Measurements from ENCODE around the gene TRAPPC2L.

TRAPPC2L gene

DNA sequence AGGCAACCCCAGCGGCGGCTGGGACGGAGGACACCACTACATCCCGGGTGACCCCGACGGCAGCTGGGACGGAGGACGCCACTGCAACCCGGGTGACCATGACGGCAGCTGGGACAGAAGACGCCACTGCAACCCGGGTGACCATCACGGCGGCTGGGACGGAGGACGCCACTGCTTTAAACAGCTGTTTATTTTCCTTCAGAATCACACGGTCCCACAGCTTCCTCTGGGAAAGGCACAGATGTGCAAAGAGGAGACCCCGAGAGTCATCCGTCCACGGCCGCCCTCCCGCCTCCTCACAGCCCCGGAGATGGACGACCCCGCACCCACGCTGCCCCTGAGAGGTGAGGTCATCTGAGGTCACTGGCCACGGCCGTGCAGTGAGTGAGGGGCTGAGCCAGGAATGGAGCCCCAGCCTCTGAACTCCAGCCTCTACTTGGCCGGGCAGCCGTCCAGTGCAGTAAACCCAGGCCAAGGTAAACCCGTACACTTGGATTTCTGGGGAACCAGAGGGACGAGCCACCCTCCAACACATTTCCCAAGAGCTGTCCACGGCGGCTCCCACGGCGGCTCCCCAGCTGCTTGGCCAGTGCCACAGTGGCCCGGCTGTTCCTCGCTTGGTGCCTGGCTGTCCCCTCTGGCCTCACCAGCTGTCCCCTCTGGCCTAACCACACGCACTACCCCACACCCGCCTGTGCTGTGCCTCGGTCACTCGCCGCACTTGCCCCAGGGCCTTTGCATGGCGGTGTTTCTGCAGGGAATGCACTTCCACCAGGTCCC lies 52.7 kb downstream of the TRAPPC2L start:
- no peak for DNase-seq (ENCODE audit: low read depth)

DNA sequence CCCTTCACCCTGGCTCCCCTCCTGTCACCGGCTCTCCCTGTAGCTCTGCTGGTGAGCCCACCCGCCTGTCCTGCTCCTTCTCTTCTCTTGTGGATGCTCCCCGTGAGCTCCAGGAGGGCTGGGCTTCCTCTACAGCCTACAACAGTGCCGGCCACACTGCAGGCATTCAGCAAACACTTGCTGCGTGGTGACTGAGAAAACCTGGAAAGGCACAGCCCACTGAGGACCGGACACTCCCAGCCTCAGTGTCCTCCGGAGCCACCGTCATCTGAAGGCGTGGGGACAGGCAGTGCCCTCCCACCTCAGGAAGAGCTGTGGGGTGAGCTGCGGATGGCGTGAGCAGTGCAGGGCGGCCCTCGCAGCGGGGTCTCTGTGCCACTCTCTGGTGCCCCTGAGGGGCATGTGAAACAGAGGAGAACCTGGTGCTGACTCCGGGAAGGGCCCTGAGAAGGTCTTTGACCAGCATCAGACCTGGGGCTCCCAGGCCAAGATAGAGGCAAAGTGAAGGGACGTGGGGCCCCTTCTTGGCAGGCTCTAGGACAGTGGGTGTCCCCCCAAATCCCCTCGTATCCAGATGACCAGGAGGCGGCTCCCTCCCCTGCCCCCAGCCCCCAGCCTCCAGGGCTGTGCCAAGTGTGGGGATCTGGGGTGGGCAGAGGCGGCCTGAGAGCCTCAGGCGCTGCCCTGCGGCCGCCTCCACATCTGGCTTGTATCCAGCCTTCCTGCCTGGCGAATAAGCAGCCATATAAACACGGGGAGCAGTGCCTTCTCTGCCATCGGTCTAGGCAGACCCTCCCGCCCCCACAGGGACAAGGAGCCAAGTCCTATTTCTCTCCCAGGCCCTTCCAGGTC lies 53.6 kb downstream of the TRAPPC2L start:
- no peak for DNase-seq (ENCODE audit: low read depth)

DNA sequence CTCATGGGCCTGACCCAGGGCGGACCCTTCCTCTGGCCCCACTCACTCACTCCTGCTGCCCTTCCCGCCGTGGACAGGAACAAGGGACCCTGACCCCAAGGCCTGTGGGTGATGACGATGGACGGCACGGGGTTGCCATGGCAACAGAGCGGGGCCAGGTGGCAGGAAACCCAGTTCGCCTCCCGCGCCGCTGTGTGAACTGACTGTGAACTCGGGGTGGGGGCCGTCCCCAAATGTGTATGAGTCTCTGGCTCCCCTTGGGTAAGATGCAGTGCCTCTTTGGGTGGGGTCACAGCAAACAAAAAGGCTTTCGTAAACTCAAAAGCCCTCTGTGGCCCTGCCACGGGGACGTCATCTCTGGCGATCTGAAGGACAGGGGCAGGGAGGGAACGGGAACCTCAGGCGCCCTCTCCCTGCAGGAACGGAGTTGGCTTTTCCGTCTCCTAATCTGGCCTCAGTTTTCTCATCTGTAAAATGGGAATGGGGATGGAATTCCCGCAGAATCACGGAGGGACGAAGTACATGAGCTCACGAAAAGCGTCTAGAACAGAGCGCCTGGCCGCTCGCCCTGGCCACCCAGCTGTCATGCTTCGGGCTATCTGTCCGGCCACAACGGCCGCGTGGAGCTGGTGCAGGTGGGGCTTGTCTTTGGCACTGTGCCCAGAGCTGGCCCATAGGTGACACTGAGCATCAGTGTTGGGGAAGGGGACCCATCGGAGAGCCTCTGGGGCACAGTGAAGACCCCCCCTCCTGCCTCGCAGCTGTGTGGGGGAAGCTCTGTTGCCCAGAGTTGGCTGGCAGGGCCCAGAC lies 54.4 kb downstream of the TRAPPC2L start:
- no peak for DNase-seq (ENCODE audit: low read depth)

DNA sequence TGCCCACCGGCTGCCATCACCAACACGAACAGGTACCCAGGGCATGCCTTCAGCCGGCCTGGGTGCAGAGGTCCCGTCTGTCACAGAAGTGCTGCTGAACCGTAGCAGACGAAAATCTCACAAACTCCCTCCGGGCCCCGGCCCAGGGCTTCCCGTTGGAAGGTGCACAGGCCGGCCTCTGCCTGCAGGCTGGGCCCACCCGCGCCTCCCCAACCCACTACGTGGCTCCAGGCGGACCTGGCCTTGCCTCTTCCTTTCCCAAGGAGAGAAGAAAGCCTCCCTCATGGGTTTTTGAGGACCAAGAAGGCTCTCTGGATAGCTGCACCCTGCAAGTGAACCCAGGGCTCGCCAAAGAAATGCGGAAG lies 55.0 kb downstream of the TRAPPC2L start:
- DNase-seq (ENCODE audit: low read depth), result no peak

Data from activated gamma-delta T cell treated with anti-CD3 and anti-CD28 coated beads, Interleukin-2, amount 50 U/mL, for 16 hours (primary cell).